Ishikawa (cell line): ENCODE data around the gene SLC4A3.
A peak's percentile ranks its signal among the peaks of the same experiment; 100 is the strongest.

Experiments used
- CEBPB ChIP-seq: IDR thresholded peaks from 2 replicates; pipeline ENCODE4 v1.6.1; 2012
- CREB1 ChIP-seq: IDR thresholded peaks from 2 replicates; pipeline ENCODE4 v1.6.1; 2012; ENCODE audit warnings: low read depth
- EP300 ChIP-seq: IDR thresholded peaks from 2 replicates; pipeline ENCODE4 v1.6.1; 2012; ENCODE audit warnings: borderline replicate concordance
- FOXM1 ChIP-seq: IDR thresholded peaks from 2 replicates; pipeline ENCODE4 v1.6.1; 2012; ENCODE audit warnings: low read depth, borderline replicate concordance
- MAX ChIP-seq: IDR thresholded peaks from 2 replicates; pipeline ENCODE4 v1.6.1; 2012
- NFIC ChIP-seq: IDR thresholded peaks from 2 replicates; pipeline ENCODE4 v1.6.1; 2012
- RAD21 ChIP-seq: IDR thresholded peaks from 2 replicates; pipeline ENCODE4 v1.6.1; 2012; ENCODE audit warnings: low read depth
- REST ChIP-seq: IDR thresholded peaks from 2 replicates; pipeline ENCODE4 v1.6.1; 2012; ENCODE audit warnings: low read depth, mild to moderate bottlenecking
- TAF1 ChIP-seq: IDR thresholded peaks from 2 replicates; pipeline ENCODE4 v1.6.1; 2012; ENCODE audit warnings: low read depth, mild to moderate bottlenecking
- USF1 ChIP-seq: IDR thresholded peaks from 2 replicates; pipeline ENCODE4 v1.6.1; 2012

- TF ChIP-seq REST, result no peak
- peak; percentile 67; the same call in 1 of the 2 replicates for TF ChIP-seq CREB1
- peak; percentile 89 for TF ChIP-seq TAF1
- peak; percentile 64; the same call in 1 of the 2 replicates for TF ChIP-seq MAX
- peak; percentile 8; the same call in 1 of the 2 replicates for TF ChIP-seq RAD21
- no peak for TF ChIP-seq EP300
- peak; percentile 73 for TF ChIP-seq NFIC
- TF ChIP-seq CEBPB, result no peak
- peak; percentile 36; the same call in 1 of the 2 replicates for TF ChIP-seq USF1
- no peak for TF ChIP-seq FOXM1
Measured at GRCh38 chr2:219597552-219598307, 29.7 kb upstream of the SLC4A3 start, which contains the start of gene STK11IP.
